Measurements from ENCODE around the gene FANCC. TPM values are rescaled to one million over a fixed set of nuclear protein-coding genes. Genes with fewer than 3 reads are reported as not detected.

FANCC gene
- total RNA-seq, 1 experiment from 2014 or later: 19.4 TPM

DNA sequence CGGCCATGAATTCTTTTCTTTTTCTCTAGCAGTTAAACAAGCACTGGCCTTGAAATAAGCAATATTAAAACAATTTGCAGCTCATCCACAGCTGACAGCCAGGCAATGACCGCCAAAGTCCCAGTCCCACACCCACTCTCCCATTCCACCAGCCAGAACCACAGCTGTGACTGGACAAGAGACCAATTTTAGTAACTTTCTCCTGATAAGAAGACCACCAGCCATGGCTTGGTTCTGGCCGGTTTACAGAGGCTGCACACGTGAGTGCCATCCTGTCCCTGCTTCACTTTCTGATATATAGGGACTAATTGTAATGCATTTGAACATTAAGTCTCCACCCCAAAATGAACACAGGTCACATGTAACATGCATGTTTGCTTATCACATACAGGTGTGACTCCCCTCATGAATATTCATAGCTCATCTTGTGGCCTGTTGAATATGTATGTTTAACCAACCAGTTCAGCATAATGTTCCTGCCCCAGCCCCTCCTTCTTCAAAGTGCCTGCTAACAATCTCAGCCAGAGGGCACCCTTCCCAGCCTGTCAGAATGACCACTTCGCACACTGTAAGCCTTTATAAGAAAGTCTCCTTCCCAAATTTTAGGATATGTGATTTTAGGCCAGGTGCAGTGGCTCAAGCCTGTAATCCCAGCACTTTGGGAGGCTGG is 23.9 kb upstream of the FANCC start:
- ChIA-PET RAD21 (ENCODE audit: low non-redundant PET in 1 of 2, low total read pairs in 2 of 2, uncharacterized antibody in 2 of 2, unreplicated experiment in 2 of 2) (no interaction called here), POLR2A (no interaction called here), CTCF (no interaction called here)
- BruUV-seq (replicated peaks): no TSS peak
- Histone ChIP-seq H3K27ac (ENCODE audit: low read depth, low read length) (no peak overlapping the region), H3K4me1 (ENCODE audit: control insufficient read depth in 1 of 2, insufficient read depth in 2 of 2, low read length in 2 of 2) (no peaks in the 10 kb centered on the region), H2AFZ (ENCODE audit: low read depth, low read length, poor library complexity, severe bottlenecking) (no peak overlapping the region), H3K9me2 (ENCODE audit: insufficient read depth) (no peaks in the 10 kb centered on the region), H3K9ac (ENCODE audit: low read length) (no peak overlapping the region), H3K4me3 (replicated peaks in 1 of 2; ENCODE audit: low read depth in 1 of 2, low read length in 2 of 2) (no peak overlapping the region), H3K9me3 (ENCODE audit: control insufficient read depth in 1 of 2, insufficient read depth in 1 of 2, low read depth in 1 of 2, low read length in 2 of 2) (no peaks in the 10 kb centered on the region), H3K79me2 (ENCODE audit: insufficient read depth, low read length) (no peaks in the 10 kb centered on the region), H3K4me2 (ENCODE audit: low read length) (no peak overlapping the region), H3K27me3 (ENCODE audit: insufficient read depth, low read length) (no peaks in the 10 kb centered on the region), H4K20me1 (ENCODE audit: insufficient read depth) (no peaks in the 10 kb centered on the region), H3K36me3 (ENCODE audit: control insufficient read depth in 1 of 2, insufficient read depth in 2 of 2, low read length in 2 of 2) (no peaks in the 10 kb centered on the region)
- TF ChIP-seq, protein P1, sequence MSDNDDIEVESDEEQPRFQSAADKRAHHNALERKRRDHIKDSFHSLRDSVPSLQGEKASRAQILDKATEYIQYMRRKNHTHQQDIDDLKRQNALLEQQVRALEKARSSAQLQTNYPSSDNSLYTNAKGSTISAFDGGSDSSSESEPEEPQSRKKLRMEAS (IDR thresholded peaks at IDR 0.05): no peak
- TF ChIP-seq, protein P2, sequence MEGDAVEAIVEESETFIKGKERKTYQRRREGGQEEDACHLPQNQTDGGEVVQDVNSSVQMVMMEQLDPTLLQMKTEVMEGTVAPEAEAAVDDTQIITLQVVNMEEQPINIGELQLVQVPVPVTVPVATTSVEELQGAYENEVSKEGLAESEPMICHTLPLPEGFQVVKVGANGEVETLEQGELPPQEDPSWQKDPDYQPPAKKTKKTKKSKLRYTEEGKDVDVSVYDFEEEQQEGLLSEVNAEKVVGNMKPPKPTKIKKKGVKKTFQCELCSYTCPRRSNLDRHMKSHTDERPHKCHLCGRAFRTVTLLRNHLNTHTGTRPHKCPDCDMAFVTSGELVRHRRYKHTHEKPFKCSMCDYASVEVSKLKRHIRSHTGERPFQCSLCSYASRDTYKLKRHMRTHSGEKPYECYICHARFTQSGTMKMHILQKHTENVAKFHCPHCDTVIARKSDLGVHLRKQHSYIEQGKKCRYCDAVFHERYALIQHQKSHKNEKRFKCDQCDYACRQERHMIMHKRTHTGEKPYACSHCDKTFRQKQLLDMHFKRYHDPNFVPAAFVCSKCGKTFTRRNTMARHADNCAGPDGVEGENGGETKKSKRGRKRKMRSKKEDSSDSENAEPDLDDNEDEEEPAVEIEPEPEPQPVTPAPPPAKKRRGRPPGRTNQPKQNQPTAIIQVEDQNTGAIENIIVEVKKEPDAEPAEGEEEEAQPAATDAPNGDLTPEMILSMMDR (IDR thresholded peaks at IDR 0.05 in 2 of 3, conservative IDR thresholded peaks at IDR 0.05 in 1 of 3; ENCODE audit: borderline replicate concordance in 1 of 3, insufficient read depth in 1 of 3, low read depth in 2 of 3, low read length in 2 of 3): peak; percentile 12 to 45 (median 41); a peak in 4 of 6 replicates
- TF ChIP-seq POLR2AphosphoS5 (IDR thresholded peaks at IDR 0.05; ENCODE audit: low read depth, low read length): no peak
- TF ChIP-seq, protein P3, sequence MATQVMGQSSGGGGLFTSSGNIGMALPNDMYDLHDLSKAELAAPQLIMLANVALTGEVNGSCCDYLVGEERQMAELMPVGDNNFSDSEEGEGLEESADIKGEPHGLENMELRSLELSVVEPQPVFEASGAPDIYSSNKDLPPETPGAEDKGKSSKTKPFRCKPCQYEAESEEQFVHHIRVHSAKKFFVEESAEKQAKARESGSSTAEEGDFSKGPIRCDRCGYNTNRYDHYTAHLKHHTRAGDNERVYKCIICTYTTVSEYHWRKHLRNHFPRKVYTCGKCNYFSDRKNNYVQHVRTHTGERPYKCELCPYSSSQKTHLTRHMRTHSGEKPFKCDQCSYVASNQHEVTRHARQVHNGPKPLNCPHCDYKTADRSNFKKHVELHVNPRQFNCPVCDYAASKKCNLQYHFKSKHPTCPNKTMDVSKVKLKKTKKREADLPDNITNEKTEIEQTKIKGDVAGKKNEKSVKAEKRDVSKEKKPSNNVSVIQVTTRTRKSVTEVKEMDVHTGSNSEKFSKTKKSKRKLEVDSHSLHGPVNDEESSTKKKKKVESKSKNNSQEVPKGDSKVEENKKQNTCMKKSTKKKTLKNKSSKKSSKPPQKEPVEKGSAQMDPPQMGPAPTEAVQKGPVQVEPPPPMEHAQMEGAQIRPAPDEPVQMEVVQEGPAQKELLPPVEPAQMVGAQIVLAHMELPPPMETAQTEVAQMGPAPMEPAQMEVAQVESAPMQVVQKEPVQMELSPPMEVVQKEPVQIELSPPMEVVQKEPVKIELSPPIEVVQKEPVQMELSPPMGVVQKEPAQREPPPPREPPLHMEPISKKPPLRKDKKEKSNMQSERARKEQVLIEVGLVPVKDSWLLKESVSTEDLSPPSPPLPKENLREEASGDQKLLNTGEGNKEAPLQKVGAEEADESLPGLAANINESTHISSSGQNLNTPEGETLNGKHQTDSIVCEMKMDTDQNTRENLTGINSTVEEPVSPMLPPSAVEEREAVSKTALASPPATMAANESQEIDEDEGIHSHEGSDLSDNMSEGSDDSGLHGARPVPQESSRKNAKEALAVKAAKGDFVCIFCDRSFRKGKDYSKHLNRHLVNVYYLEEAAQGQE (IDR thresholded peaks at IDR 0.05; ENCODE audit: low read depth): no peak
- peak; percentile 67 for TF ChIP-seq RAD21 (IDR thresholded peaks at IDR 0.05; ENCODE audit: low read depth)
- intact Hi-C loops (cut with micrococcal nuclease): no loop called here
- peak; percentile 87 for ATAC-seq
- DNase-seq (ENCODE audit: low read depth, low spot score): no peak
